ENCODE measurements around the gene NFIB.

NFIB gene

GRCh38 chr9:14052359-14052758, 261.6 kb downstream of the NFIB start:
- in situ Hi-C loops (cut with MboI; ENCODE audit: low sequenced_read_pairs): no loop called here

GRCh38 chr9:14051419-14051818, 262.5 kb downstream of the NFIB start:
- in situ Hi-C loops (cut with MboI; ENCODE audit: low sequenced_read_pairs): no loop called here

GRCh38 chr9:14043483-14043882, 270.5 kb downstream of the NFIB start:
- in situ Hi-C loops (cut with MboI; ENCODE audit: low sequenced_read_pairs): no loop called here

- in situ Hi-C loops (cut with MboI; ENCODE audit: low sequenced_read_pairs): no loop called here
These were observed 276.6 kb downstream of the NFIB start for GRCh38 chr9:14037331-14037730.

DNA sequence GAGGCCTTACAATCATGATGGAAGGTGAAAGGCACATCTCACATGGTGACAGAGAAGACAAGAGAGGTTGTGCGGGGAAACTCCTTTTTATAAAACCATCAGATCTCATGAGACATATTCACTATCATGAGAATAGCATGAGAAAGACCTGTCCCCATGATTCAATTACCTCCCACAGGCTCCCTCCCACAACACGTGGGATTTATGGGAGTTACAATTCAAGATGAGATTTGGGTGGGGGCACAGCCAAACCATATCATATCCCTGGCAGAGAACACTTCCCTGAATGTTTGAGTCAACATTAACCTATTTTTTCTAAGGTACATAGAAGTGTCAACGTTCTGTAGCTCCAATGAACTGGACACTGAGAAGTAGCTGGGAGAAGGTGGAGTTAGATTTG, 280.9 kb downstream of the NFIB start:
- in situ Hi-C loops (cut with MboI; ENCODE audit: low sequenced_read_pairs): no loop called here

Measured in HL-60/S4 treated with phorbol 12-myristate 13-acetate at 8.2 ng/mL for 4 days and 3 days (cell line).